HG02642 (cell line): ENCODE data around the gene APOL3.
"Not testable (repeated sequence)": the region's sequence is repeated elsewhere in the genome, so short reads cannot be mapped to it uniquely, and the experiment has no call there.

Experiments used
- ATAC-seq: cut with Tn5 transposase; IDR thresholded peaks from one replicate; pipeline ENCODE4 v1.9.1; 2021; ENCODE audit warnings: mild to moderate bottlenecking; ENCODE audit not compliant: unreplicated experiment, poor library complexity

APOL3 gene

DNA sequence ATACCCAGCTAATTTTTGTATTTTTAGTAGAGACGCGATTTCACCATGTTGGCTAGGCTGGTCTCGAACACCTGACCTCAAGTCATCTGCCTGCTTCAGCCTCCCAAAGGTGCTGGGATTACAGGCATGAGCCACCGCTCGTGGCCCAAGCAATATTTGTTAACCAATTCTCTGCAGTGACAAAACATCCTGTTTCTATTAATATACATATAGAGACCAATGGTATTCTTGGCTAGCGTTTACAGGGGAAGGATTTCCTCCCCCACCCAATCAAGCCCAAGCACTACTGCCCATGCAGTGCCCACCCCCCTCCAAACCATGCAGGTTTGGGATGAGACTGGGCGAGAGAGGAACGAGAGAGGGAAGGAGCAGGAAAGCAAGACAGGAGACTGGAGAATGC, 53.1 kb downstream of the APOL3 start:
- ATAC-seq = no peak

DNA sequence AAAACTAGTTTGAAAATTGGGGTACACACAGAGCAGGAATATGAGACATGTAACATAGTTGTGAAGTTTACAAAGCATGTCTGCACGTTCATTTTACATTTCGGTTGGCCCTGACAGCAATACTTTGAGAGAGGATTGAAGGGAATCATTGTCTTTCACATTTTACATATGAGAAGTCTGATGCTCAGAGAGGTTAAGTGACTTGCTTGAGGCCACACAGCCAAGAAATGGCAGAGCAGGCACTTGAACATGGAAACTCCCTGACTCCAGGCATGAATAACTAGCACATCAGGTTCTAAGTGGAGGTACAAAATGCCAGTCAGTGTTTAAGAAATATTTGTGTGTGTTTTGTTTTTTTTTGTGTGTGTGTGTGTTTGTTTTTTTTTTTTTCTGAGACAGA, 53.6 kb downstream of the APOL3 start:
- ATAC-seq = no peak

DNA sequence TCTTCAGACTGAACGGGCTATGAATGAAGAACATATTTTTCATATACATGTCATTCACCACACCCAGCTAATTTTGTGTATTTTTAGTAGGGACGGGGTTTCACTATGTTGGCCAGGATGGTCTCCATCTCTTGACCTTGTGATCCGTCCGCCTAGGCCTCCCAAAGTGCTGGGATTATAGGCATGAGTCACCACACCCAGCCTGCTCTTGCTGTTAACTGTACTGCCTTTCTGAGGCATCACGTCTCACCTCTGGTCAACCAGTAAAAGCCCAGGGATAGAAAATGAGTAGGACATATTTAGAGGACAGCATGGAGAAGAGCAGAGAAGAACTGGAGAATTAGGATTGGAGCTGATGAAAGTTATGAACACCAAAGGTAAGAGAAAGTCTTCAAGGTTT, 55.6 kb downstream of the APOL3 start:
- no peak for ATAC-seq

DNA sequence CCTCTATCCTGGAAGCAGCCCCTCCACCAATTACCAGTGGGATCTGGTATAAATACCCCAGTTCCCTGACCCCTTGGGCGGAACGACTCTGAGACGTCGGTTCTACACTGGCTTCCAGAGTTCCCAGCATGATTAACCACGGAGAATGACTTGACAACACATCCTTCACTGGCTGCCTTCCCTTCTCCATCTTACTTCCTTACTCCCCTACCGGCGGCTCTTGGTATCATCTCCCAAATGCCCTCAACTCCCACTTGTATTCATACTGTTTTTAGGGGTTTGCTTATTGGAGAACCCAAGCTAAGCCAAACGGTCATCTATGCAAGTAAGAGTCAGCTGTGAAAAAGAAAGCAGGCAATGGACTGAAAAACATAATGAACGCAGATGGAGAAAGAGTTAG, 56.1 kb downstream of the APOL3 start:
- ATAC-seq = no peak

DNA sequence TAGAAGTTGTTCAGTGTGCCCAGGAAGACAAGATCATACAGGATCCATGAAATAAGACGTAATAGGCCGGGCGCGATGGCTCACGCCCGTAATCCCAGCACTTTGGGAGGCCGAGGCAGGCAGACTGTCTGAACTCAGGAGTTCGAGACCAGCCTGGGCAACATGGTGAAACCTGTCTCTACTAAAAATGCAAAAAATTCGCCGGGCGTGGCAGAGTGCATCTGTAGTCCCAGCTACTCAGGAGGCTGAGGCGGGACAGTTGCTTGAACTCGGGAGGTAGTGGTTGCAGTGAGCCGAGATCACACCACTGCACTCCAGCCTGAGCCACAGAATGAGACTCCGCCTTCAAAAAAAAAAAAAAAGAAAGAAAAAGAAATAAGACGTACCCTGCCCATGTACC, 56.7 kb downstream of the APOL3 start:
- no peak for ATAC-seq

DNA sequence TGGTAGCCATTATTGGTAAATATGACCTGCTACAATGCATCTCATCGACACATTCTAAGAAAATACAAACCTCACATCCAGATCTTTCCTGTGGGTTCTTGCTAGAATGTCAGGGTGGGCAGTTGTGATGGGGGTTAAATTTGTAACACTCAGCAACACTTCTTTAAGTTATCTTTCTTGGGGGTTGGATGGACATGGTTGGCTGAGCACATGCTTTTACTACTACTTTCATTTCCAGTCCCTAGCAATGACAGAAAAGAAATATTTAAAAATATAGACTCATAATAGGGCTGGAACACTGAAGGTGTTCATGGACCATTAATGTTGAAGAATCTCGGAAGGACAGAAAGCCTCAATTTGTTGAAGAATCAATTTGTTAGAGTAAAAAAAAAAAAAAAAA, 57.6 kb downstream of the APOL3 start:
- no peak for ATAC-seq

DNA sequence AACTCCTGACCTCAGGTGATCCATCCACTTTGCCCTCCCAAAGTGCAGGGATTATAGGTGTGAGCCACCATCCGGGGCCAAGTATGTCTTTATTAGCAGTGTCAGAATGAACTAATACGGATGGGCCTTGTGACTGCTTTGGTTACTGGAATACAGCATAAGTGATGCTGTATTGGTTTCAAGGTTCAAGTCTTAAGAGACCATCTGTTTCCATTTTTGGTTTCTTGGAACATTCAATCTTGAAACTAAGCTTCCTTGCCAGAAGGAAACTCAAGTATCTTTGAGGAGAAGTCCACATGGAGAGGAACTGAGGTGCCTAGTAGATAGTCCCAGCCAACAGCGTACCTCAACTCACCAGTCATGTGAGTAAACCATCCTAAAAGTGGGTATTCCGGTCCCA, 58.8 kb downstream of the APOL3 start:
- ATAC-seq = no peak

DNA sequence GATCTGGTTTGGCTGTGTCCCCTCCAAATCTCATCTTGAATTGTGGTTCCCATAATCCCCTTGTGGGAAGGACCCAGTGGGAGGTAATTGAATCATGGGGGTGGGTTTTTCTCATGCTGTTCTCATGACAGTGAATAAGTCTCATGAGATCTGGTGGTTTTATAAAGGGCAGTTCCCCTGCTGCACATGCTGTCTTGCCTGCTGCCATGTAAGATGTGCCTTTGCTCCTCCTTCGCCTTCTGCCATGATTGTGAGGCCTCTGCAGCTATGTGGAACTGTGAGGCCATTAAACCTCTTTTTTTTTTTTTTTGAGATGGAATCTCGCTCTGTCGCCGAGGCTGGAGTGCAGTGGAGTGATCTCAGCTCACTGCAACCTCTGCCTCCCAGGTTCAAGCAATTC, 59.6 kb downstream of the APOL3 start:
- ATAC-seq = not testable (repeated sequence)

DNA sequence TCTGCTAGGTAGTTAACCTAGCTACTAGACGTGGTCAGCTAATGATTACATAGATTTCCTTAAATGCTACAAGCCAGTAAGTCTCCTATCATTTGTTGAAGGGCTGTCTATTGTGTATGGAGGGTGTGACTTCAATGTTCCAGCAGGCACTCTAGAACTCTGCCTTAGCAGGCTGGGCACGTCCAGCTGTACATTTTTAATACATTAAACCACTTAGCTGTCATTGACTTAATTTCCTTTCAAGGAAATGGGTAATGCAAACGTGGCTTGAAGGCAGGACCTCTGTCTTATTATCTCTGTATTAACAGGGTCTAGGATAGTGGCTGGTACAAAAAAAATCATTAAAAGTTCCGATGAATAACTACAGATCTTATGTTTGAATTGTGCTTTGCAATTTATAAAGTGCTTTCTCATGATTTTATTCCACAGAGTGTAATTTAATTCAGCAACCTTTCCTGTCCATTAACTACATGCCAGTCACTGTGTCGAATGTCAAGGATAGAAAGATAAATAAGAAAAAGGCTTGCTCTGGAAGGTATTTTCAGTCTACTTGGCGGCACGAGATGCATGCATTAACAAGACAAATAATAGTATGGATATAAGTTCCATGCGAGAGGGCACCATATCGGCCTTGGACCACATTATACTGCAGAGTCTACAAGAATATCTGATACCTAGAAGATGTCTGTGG, 60.3 kb downstream of the APOL3 start:
- no peak for ATAC-seq

DNA sequence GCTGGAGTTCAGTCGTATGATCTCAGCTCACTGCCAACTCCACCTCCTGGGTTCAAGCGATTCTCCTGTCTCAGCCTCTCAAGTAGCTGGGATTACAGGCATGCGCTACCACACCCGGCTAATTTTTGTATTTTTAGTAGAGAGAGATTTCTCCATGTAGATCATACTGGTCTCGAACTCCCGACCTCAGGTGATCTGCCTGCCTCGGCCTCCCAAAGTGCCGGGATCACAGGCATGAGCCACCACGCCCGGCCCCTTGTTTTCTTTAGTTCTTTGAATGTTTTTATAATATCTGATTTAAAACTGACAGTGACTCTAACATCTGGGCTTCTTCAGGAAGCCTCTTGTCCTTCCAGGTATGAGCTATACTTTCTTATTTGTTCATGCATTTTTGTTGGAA, 61.0 kb downstream of the APOL3 start:
- ATAC-seq = not testable (repeated sequence)

DNA sequence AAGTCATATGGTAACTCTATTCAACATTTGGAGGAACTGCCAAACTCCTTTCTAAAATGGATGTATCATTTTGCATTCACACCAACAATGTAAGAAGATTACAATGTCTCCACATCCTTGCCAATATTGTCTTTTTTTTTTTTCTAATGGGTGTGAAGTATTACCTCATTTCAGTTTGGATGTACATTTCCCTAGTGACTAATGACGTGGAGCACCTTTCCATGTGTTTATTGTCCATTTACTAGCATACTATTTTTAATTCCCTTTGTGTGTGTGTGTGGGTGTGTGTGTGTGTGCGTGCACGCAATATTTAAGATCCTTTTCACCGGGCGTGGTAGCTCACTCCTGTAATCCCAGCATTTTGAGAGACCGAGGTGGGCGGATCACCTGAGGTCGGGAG, 62.7 kb downstream of the APOL3 start:
- ATAC-seq = no peak

DNA sequence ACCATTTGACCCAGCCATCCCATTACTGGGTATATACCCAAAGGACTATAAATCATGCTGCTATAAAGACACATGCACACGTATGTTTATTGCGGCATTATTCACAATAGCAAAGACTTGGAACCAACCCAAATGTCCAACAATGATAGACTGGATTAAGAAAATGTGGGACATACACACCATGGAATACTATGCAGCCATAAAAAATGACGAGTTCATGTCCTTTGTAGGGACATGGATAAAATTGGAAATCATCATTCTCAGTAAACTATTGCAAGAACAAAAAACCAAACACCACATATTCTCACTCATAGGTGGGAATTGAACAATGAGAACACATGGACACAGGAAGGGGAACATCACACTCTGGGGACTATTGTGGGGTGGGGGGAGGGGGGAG, 69.8 kb downstream of the APOL3 start:
- not testable (repeated sequence) for ATAC-seq
